Kasumi-1 (cell line): ENCODE data around the gene BCAS3.
A peak's percentile ranks its signal among the peaks of the same experiment; 100 is the strongest.

Experiments used
- DNase-seq, 2 experiments: peaks; one replicate each; lab custom pipeline; 2025; lab: John Stamatoyannopoulos, UW

BCAS3 gene

GRCh38 chr17:61383689-61384201 is 706.1 kb downstream of the BCAS3 start:
- no peak for DNase-seq

- no peak for DNase-seq
These were observed 706.7 kb downstream of the BCAS3 start for GRCh38 chr17:61384354-61384691.

- DNase-seq, result no peak
These were observed 707.3 kb downstream of the BCAS3 start for GRCh38 chr17:61384692-61385576.

- DNase-seq, result no peak
These were observed 708.1 kb downstream of the BCAS3 start for GRCh38 chr17:61385577-61386236.

GRCh38 chr17:61386251-61386650 is 708.6 kb downstream of the BCAS3 start:
- DNase-seq, result no peak

GRCh38 chr17:61387011-61387410 is 709.4 kb downstream of the BCAS3 start:
- DNase-seq, result no peak

- no peak for DNase-seq
These were observed 710.1 kb downstream of the BCAS3 start for GRCh38 chr17:61387511-61388305.

- no peak for DNase-seq
These were observed 711.1 kb downstream of the BCAS3 start for GRCh38 chr17:61388561-61389356.

GRCh38 chr17:61389670-61390478 is 712.2 kb downstream of the BCAS3 start:
- DNase-seq, result peak; percentile 56 to 61

- no peak for DNase-seq
These were observed 712.8 kb downstream of the BCAS3 start for GRCh38 chr17:61390479-61390791.

GRCh38 chr17:61391595-61392291 is 714.1 kb downstream of the BCAS3 start:
- DNase-seq, result no peak

- no peak for DNase-seq
These were observed 715.0 kb downstream of the BCAS3 start for GRCh38 chr17:61392679-61393078.

GRCh38 chr17:61393550-61393903 is 715.9 kb downstream of the BCAS3 start:
- DNase-seq, result peak in 1 of 2 experiments; percentile 27

- DNase-seq, result no peak
These were observed 716.4 kb downstream of the BCAS3 start for GRCh38 chr17:61393904-61394629.

GRCh38 chr17:61394630-61395408 is 717.2 kb downstream of the BCAS3 start:
- no peak for DNase-seq

GRCh38 chr17:61395409-61395982 is 717.8 kb downstream of the BCAS3 start:
- no peak for DNase-seq

GRCh38 chr17:61395983-61396585 is 718.4 kb downstream of the BCAS3 start:
- DNase-seq, result no peak

GRCh38 chr17:61396586-61397085 is 719.0 kb downstream of the BCAS3 start:
- no peak for DNase-seq
